Mononuclear cell (primary cell): ENCODE measurements around the gene PEX10. TPM values are rescaled to one million over a fixed set of nuclear protein-coding genes. Genes with fewer than 3 reads are reported as not detected.

ENCODE experiments used
- H3K27me3 ChIP-seq: 2 replicates; pipeline ENCODE4 v1.6.0; 2011; ENCODE audit warnings: low read length, control low read depth; ENCODE audit not compliant: insufficient read depth
- H3K4me1 ChIP-seq: 2 replicates; pipeline ENCODE4 v1.5.1; 2011; ENCODE audit warnings: mild to moderate bottlenecking, low read length, control low read depth; ENCODE audit not compliant: insufficient read depth
- H3K4me3 ChIP-seq: 2 replicates; pipeline ENCODE4 v1.5.1; 2011; ENCODE audit warnings: mild to moderate bottlenecking, low read length, moderate library complexity
- H3K9me3 ChIP-seq: 2 replicates; pipeline ENCODE4 v1.5.1; 2011; ENCODE audit warnings: low read depth, mild to moderate bottlenecking, control low read depth, low read length
- total RNA-seq: library from RNA; depleted of rRNA; stranded (reverse); fragments of >200 nt; gene quantifications from one replicate; pipeline ENCODE4 v1.2.3, GENCODE V29; 2012

Gene PEX10
- total RNA-seq, 1 donor = 7.5 TPM

DNA sequence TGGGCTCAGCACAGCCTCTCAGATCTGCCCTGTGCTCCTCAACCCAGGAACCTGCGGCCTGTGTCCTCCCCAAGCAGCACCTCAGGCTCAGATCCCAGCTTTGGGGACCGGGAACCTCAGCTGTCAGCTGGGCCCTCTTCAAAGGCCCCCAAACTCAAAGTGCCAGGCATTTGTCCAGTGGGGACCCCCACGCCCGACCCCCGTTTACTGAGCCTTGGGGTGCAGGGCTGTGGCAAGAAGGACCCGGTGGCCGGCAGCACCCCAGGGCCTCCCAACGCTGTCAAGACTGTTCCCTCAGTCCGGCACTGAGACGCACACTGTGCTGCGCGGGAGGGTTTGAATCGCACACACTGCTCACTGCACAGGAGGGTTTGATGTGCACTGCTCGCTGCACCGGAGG, 56.0 kb downstream of the PEX10 start:
- no peaks in the 10 kb centered on the region for H3K9me3 ChIP-seq
- H3K4me1 ChIP-seq = no peaks in the 10 kb centered on the region
- H3K4me3 ChIP-seq = no peak overlapping the region
- no peaks in the 10 kb centered on the region for H3K27me3 ChIP-seq

DNA sequence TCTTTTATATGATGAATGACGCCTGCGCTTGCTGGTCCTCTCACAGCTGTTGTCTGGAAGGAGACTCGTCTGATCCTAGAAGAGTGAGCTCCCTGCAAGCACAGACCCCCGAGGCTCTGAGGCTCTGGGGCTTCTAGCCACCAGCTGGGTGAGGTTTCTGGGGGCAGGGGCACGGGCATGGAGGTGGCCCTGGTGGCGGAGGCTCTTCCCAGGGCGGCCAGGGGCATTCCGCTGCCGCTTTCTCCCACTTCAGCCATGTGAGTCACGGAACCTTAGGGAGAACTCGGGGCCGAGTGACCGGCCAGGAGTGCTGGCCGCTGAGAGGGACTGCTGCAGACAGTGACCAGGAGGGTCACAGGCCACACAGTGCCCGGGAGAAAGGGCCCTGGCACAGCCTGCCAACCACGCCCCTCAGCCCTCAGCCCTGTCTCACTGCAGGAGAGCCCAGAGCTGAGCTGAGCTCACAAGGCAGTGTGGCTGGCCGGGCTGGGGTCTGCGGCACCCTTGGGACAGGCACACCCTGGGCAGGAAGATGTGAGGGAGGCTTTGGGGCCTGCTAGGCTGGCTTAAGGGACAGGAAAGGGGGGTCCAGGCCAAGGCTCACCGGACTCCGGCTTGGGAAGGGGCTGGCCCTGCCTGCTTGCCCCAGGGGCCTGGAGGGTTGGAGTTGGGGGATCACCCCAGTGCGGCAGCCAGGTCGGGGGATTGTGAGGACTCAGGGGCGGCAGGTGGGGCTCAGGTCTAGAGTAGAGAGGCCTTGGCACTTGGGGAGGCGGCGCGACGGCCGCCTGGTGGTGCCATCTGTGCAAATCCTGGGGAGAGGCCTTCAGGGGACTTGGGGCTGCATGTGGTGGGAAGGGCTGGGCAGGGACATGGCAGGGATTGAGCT, 56.7 kb downstream of the PEX10 start:
- Histone ChIP-seq H3K4me3 (no peak overlapping the region), H3K27me3 (no peaks in the 10 kb centered on the region), H3K9me3 (no peaks in the 10 kb centered on the region), H3K4me1 (no peaks in the 10 kb centered on the region)

DNA sequence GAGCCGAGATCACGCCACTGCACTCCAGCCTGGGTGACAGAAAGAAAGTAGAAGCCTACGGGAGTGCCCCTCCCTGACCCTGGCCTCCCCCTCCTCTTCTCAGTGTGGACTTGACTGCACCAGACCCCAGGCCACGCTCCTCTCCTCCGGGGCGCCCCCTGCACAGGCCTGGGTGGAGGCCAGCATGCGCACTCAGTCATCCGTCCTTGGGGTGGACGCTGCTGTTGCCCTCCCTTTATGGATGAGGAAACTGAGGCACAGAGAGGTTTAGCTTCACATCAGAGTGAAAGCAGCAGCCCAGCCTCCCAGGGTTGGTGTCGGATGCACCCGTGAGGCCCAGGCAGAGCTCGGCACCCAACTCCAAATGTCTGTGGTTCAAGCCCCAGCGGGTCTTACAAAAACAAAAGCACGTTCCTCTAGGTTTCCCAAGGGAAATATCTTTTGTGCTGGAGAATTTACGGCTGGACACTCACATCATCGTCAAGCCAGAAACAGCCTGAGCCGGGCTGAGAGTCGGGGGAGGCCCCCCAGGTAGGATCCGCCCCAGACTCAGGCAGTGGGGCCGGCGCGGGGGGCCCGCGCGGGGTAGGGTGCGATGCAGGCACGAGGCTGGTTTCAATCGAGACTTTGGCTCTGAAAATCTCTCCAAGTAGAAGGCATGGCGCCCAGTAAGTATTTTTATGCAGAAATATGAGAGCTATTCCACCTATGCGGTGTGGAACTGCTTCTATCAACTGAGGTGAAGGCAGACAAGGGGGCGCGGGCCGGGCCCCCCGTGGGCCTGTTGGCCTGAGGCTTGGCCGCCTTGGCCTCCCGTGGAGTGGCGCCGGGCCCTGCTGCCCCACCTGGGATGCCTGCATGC, 57.6 kb downstream of the PEX10 start:
- Histone ChIP-seq H3K27me3 (no peaks in the 10 kb centered on the region), H3K4me1 (no peaks in the 10 kb centered on the region)

More for the DNA sequence above, 57.6 kb downstream of the PEX10 start:
- Histone ChIP-seq H3K9me3 (no peaks in the 10 kb centered on the region), H3K4me3 (no peak overlapping the region)

Other genes with a start within 250 kb of the PEX10 start
- gene FAAP20, start 217.8 kb downstream of the PEX10 start, total RNA-seq = 11.0 TPM
- 47.5 TPM for gene SKI, start 184.2 kb downstream of the PEX10 start, total RNA-seq
- 4.2 TPM for gene MORN1, start 21.0 kb downstream of the PEX10 start, total RNA-seq
- 18.8 TPM for gene RER1, start 20.7 kb downstream of the PEX10 start, total RNA-seq
- gene PLCH2, start 63.7 kb upstream of the PEX10 start, total RNA-seq = 4.7 TPM
- gene PANK4, start 114.0 kb upstream of the PEX10 start, total RNA-seq = 33.5 TPM
- gene HES5, start 117.7 kb upstream of the PEX10 start, total RNA-seq = not detected
- gene TNFRSF14, start 143.8 kb upstream of the PEX10 start, total RNA-seq = 127 TPM
- 4.2 TPM for gene PRXL2B, start 174.2 kb upstream of the PEX10 start, total RNA-seq
- 0.63 TPM for gene MMEL1, start 220.5 kb upstream of the PEX10 start, total RNA-seq